Activated CD8-positive, alpha-beta memory T cell treated with anti-CD3 and anti-CD28 coated beads, Interleukin-2, amount 50 U/mL, for 24 hours (primary cell): ENCODE measurements around the gene CDCA3.
"Not testable (repeated sequence)": the region's sequence is repeated elsewhere in the genome, so short reads cannot be mapped to it uniquely, and the experiment has no call there.

Source experiments
- DNase-seq: peaks from one replicate; pipeline ENCODE4 v3.0.0-alpha.2; 2020; ENCODE audit errors: extremely low read depth

The CDCA3 gene

DNA sequence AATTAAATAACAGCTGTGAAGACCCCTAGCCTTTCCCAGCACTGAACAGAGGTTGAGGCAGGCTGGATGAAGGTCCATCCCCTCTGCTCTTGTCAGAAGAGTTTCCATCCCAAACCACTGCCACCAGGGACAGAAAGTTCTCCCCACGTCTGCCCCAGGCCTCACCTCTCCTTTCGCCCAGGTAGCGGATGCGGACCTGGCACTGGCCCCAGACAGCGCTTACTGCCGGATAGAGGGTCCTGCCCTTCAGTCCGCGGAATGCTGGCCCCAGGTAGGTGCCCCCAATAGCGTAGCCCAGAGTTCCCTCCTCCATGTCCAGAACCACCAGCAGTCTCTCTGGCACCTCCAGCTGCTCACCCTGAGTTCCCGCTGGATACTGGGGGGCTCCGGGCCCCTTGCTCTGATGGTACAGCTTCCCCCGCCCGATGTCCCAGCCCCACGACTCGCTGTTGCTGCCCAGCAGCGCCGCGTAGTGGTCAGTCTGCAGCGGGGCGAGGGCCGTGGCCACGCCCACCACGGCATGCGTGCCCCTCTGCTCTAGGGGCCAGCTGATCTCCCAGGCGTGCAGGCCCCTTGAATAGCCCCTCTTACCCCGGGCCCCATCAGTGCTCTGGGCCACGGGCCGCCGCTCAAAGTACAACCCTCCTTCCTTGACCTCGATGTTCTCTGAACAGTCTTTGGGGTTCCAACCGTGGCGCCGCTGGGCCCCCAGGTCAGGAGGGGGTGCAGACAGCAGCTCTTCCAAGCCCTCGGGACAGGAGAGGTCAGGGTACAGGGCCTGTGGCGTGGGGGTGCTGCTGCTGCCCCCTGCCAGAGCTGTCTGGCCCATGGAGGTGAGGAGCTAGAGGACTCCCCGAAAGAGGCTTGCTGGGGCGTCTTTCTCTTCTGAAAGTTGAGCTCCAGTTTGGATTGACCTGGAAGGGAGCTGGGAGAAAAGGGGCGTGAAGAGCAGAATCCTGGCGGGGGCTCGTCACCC is 21.3 kb upstream of the CDCA3 start:
- DNase-seq = no peak

DNA sequence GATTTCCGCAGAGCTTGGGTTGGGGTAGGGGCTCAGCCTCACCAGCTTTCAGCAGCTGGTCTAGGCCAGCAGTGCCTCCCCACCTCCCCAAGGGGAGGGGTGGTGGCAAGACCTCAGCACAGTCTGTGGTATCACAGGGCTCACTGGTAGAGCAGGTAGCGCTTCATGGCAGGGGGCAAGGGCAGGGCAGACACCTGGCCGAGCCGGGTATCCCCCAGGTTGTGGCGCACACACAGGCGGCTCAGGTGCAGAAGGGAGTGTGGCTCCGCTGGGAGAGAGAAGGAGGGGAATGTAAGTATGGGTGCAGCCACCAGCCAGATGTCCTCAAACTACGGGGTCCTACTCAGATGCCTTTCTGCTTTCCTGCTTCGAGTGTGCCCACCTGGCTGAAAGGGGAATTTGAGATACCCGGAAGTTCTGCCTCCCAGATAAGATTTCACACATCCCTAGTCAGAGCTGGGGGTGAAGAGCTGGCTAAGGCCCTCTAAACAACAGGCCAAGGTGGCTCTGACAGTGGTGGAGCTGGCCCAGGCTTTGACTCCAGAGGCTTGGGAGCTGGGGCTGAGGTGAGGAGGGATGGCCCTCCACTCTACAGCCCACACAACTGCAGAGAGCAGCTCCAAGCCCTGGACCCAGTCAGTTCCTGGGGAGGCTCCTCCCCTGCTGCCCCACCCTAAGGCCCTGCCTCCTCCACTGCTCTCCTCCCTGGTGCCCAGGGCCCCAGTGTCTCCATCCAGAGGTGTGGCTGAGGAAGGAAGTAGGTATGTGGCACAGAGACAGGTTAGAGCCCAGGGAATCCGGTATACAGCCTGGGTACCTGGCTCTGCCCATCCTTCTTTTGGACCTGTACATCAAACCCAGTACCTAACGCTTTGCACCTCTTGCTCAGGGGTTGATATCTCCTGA is 20.2 kb upstream of the CDCA3 start:
- DNase-seq = no peak

DNA sequence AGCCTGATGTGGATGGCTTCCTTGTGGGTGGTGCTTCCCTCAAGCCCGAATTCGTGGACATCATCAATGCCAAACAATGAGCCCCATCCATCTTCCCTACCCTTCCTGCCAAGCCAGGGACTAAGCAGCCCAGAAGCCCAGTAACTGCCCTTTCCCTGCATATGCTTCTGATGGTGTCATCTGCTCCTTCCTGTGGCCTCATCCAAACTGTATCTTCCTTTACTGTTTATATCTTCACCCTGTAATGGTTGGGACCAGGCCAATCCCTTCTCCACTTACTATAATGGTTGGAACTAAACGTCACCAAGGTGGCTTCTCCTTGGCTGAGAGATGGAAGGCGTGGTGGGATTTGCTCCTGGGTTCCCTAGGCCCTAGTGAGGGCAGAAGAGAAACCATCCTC is 19.2 kb upstream of the CDCA3 start:
- DNase-seq = not testable (repeated sequence)

DNA sequence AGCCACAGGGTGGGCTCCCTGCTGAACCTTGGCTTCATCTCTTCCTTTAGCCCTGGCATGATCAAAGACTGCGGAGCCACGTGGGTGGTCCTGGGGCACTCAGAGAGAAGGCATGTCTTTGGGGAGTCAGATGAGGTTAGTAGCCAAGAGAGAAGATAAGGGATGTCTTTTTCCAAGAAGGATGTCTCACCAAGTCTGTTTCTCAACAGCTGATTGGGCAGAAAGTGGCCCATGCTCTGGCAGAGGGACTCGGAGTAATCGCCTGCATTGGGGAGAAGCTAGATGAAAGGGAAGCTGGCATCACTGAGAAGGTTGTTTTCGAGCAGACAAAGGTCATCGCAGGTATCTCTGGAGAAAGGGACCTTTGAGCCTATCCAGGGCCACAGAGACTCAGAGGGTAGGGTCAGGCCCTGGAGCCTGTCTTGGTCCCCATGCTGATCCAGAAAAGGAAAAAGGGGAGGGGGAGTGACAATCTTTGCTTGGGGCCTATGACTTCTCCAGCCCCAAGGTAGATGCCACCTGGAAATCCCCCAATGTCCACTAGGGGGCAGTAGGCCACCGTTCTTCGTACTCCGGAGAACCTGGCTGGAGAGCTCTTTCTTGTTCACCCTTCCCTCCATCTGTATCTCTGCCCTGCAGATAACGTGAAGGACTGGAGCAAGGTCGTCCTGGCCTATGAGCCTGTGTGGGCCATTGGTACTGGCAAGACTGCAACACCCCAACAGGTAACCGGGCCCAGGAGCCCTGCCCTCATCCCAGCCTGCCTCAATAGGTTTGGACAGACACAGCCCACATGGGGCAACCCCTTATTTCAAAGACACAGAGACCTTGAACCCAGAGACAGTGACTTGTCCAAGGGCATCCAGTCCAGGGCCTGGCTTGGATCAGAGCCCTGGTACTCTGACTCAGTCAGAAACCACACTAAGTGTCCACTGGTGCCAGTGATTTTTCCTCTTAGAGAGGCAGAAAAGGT is 18.2 kb upstream of the CDCA3 start:
- DNase-seq = no peak

- DNase-seq = no peak
Measured at GRCh38 chr12:6868211-6869048, 17.3 kb upstream of the CDCA3 start.

GRCh38 chr12:6867413-6868210 is 16.5 kb upstream of the CDCA3 start, which contains the start of gene TPI1:
Gene TPI1 (plus strand): TSS chr12:6867531. CDS start chr12:6867567, 36 bp downstream.
- DNase-seq = no peak

DNA sequence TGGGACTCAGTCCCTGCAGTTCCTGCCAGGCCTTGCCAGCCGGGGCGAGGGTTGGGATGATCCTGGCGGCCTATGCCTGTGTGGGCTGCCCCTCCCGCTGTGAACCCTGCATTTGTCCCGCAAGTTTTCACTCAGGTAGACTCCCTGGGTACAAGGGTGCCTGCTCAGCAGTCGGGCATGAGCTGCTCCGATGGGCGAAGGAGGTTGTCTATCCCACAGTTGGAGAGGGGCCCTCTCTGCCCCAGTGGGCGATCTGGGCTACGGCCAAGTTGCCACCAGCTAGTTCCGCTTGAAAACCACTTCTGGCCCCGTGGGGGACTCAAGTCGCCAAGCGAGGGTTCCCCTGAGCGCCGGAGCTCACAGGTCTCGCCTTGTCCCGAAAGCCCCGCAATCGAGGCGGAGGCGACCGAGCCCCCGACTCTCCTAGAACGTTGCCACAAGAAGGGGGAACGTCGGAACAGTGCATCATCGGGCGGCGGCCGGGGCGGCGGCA is 15.9 kb upstream of the CDCA3 start:
- no peak for DNase-seq

DNA sequence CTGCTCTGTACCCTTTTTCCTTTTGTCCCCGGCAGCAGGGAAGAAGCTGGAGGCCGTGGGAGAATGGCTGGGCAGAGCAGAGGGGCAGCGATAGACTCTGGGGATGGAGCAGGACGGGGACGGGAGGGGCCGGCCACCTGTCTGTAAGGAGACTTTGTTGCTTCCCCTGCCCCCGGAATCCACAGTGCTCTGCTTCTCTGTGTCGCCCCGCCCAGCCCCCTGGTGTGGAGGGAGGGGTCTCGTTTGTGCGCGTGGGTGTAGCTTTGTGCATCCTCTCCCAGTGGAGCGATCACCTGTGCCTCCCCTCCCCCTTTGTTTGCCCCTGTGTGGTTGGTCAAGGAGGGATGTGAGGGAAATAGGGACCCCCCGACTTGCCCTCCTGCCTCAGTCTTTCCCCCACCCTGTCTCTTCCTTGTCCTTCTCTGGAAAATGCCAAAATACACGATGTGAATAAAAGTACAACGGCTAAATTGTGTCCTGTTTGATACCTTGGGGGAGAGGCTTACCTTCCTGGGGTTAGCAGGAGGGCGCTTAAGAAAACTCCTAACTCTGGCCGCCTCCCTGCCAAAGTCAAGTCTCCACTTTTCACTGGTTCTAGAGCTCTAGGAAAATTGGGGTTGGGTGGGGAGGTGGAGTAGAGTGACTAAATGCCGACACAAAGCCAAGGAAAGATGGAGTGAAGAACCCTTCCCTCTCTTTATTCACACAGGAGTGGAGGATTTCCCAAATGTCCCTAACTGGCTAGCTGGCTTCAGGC is 15.3 kb upstream of the CDCA3 start:
- no peak for DNase-seq

DNA sequence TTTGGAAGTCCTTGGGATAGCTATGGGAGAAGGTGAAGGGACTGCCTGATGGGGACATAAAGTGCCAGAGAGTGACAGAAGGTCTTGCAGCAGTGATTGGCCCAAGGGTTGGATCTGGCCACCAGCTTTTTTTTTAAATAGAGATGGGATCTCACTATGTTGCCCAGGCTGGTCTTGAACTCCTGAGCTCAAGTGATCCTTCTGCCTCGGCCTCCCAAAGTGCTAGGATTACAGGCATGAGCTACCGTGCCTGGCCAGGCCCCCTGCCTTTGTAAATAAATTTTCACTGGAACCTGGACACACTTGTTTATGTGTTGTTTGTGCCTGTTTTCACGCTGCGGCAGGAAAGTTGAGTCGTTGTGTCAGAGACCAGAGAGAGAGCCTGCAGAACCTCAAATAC is 14.2 kb upstream of the CDCA3 start:
- not testable (repeated sequence) for DNase-seq

DNA sequence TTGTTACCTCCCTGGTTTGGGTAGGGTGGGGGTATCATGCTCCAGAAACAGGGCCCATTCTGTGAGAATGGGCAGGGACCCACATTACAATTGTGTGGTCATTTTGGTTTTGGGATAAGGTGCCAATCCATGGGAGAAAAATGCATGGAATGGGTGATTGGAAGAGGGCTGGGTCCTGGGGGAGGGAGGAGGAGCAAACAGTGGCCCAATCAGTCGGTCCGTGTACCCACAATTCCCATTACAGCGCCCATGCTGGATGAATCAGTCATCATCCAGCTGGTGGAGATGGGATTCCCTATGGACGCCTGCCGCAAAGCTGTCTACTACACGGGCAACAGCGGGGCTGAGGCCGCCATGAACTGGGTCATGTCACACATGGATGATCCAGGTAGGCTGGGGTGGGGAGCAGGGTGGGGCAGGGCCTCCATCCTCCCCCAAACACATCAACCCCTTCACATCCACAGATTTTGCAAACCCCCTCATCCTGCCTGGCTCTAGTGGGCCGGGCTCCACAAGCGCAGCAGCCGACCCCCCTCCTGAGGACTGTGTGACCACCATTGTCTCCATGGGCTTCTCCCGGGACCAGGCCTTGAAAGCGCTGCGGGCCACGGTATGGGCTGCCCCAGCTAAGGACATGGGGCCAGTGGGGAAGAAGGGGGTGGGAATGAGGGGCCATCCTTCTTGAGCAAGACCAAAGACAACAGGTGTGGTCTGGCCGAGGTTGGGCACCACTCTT is 12.7 kb upstream of the CDCA3 start:
- no peak for DNase-seq

DNA sequence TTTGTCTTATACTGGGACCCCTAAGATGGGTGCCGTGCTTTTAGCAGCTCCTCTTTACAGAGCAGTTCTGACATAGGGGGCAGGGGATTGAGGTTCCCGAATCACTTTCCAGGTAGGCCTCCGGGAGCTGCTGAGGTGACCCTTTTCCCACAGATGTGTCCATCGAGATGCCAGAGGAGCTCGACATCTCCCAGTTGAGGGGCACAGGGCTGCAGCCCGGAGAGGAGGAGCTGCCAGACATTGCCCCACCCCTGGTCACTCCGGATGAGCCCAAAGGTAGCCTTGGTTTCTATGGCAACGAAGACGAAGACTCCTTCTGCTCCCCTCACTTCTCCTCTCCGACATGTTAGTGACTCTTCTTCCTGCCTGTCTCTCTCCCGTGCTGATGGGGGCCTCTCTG is 11.9 kb upstream of the CDCA3 start:
- no peak for DNase-seq

GRCh38 chr12:6861391-6861790 is 10.3 kb upstream of the CDCA3 start:
- DNase-seq = no peak

DNA sequence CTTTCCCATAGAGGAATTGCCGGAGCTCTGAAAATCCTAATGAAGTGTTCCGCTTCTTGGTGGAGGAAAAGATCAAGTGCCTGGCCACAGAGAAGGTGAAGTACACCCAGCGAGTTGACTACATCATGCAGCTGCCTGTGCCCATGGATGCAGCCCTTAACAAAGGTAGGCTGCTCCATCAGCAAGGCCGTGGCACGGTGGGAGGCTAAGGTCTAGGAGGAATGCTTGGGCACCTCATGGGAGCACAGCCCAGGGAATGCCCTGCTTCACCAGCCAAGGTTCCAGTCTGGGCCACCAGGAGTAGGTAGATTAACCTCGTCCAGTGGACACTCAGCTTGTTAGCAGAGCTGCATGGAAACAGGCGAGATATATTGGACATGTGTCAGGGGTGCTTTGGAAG is 9.9 kb upstream of the CDCA3 start:
- no peak for DNase-seq

DNA sequence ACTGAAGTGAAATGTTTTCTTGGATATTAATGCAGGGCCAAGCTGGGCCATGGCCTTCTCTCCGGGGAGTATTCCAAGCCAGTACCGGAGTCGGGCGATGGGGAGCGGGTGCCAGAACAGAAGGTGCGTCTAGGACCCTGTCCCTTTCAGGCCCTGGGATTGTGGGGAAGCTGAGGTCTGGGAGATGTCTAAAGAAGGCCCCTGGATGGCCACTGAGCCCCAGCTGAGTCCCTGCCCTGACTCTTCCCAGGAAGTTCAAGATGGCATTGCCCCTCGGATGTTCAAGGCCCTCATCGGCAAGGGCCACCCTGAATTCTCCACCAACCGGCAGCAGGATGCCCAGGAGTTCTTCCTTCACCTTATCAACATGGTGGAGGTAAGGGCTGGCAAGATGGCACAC is 9.0 kb upstream of the CDCA3 start:
- no peak for DNase-seq

GRCh38 chr12:6858799-6859198 is 7.7 kb upstream of the CDCA3 start:
- DNase-seq = no peak

- DNase-seq = no peak
Measured at GRCh38 chr12:6855322-6855721, 4.2 kb upstream of the CDCA3 start.

DNA sequence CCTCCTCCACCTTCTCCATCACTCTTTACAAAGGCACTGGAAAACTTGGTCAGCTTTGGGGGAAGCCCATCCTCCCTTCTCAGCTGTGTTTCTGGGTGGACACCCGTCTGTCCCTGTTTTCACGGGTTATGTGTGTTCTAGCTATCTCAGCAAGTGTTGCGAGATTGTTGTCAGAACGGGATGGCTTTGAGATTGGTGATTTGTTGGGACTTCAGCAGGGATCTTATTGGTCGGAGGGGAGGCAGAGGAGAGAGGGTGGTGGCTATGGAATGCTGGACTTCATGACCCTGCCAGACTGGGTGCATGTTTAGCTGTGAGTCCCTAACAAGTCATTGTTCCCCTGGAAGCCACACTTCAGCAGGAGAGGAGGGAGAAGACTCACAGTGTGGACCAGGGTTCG is 3.0 kb upstream of the CDCA3 start:
- no peak for DNase-seq

GRCh38 chr12:6853626-6854025 is 2.5 kb upstream of the CDCA3 start:
- no peak for DNase-seq
